Measurements from ENCODE around the gene TMEM185B.

- TF ChIP-seq POLR2A (IDR thresholded peaks at IDR 0.05; ENCODE audit: low read length) (no peak), GATA1 (IDR thresholded peaks at IDR 0.05; ENCODE audit: low read depth, low read length) (no peak)
Observed at GRCh38 chr2:120224735-120225548, 1.7 kb upstream of the TMEM185B start.

All from erythroblast (primary cell).